Peyer's patch (tissue), 4 donors: ENCODE results near the gene THADA. TPM values are rescaled to one million over a fixed set of nuclear protein-coding genes. Genes with fewer than 3 reads are reported as not detected.

Experiments
- DNase-seq, 3 donors: peaks; one replicate each; pipeline ENCODE4 v3.0.0-alpha.2; 2017 to 2019
- H3K27ac ChIP-seq, 4 donors: fragments of 200-600 bp; sonication (generic); one replicate each; pipeline ENCODE4 v1.5.1; 2016 to 2019
- H3K27me3 ChIP-seq, 2 donors: fragments of 200-600 bp; sonication (generic); one replicate each; pipeline ENCODE4 v1.5.1; 2019
- H3K36me3 ChIP-seq, 3 donors: fragments of 200-600 bp; sonication (generic); one replicate each; pipeline ENCODE4 v1.5.1; 2016 to 2019
- H3K4me1 ChIP-seq, 4 donors: fragments of 200-600 bp; sonication (generic); one replicate each; pipeline ENCODE4 v1.5.1; 2016 to 2019
- H3K4me3 ChIP-seq, 4 donors: fragments of 200-600 bp; sonication (generic); 1 replicate in 3 of 4; 2 replicates in 1 of 4; pipeline ENCODE4 v1.5.1; 2016 to 2019; ENCODE audit warnings: mild to moderate bottlenecking in 1 of 4
- H3K9me3 ChIP-seq, 4 donors: fragments of 200-600 bp; sonication (generic); one replicate each; pipeline ENCODE4 v1.5.1; 2016 to 2019; ENCODE audit warnings: mild to moderate bottlenecking in 1 of 4
- POLR2A ChIP-seq, 2 donors: fragments of 450-650 bp; IDR thresholded peaks; one replicate each; pipeline ENCODE4 v1.5.1; 2017; ENCODE audit warnings: antibody characterized with exemption in 2 of 2, mild to moderate bottlenecking in 2 of 2, moderate library complexity in 2 of 2
- total RNA-seq, 4 donors: library from RNA; depleted of rRNA; stranded (reverse); fragments of >200 nt; gene quantifications; one replicate each; pipeline ENCODE4 v1.1.0, GENCODE V29; 2016
- TF ChIP-seq, protein P1 (sequence below), 6 experiments: fragments of 450-650 bp in 4 of 6; fragments of 200-600 bp in 2 of 6; sonication (generic) in 1 of 6; IDR thresholded peaks; one replicate each; pipeline ENCODE4 v1.5.1; 2017 to 2019; ENCODE audit warnings: antibody characterized with exemption in 6 of 6, mild to moderate bottlenecking in 3 of 6, moderate library complexity in 1 of 6

THADA gene
- total RNA-seq, 4 donors from 2014 or later: 19.3 to 76.7 (median 26.3) TPM

DNA sequence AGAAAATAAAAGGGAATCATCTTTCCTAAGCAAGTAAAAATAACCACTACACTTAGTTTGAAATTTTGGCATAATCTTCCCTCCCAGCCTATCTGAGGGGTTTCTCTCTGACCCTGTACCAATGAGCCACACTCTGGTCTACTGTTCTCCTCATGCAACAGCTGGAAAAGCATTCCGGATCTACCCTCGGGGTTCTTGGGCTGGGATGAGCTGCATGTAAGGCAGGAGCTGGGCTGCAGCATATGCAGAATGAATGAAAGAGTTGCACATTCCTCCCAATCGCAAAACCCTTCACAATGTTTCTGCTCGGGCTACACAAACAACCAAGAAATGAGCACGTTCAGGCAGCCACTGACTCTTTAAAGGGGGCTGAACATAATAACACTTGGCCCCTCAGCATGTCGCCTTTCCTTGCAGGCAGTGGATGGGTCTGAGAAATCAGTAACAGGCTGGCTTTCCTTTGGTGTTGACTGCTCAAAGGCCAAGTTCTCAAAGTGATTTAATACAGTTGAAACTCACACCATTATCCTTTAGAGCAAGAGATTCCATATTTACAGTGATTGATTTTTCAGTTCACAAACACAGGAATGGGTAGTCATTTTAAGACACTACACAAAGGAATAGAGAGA, 189.1 kb downstream of the THADA start:
- H3K9me3 ChIP-seq: no peaks in the 10 kb centered on the region
- H3K36me3 ChIP-seq: no peaks in the 10 kb centered on the region
- no peaks in the 10 kb centered on the region for H3K27me3 ChIP-seq
- H3K27ac ChIP-seq: peak overlapping the region in 1 of 4 donors; percentile 38
- H3K4me1 ChIP-seq: no peaks in the 10 kb centered on the region
- no peak for TF ChIP-seq POLR2A (IDR thresholded peaks at IDR 0.05)
- TF ChIP-seq, protein P1, sequence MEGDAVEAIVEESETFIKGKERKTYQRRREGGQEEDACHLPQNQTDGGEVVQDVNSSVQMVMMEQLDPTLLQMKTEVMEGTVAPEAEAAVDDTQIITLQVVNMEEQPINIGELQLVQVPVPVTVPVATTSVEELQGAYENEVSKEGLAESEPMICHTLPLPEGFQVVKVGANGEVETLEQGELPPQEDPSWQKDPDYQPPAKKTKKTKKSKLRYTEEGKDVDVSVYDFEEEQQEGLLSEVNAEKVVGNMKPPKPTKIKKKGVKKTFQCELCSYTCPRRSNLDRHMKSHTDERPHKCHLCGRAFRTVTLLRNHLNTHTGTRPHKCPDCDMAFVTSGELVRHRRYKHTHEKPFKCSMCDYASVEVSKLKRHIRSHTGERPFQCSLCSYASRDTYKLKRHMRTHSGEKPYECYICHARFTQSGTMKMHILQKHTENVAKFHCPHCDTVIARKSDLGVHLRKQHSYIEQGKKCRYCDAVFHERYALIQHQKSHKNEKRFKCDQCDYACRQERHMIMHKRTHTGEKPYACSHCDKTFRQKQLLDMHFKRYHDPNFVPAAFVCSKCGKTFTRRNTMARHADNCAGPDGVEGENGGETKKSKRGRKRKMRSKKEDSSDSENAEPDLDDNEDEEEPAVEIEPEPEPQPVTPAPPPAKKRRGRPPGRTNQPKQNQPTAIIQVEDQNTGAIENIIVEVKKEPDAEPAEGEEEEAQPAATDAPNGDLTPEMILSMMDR (IDR thresholded peaks at IDR 0.05): no peak
- no peak for DNase-seq
- H3K4me3 ChIP-seq: no peak overlapping the region

DNA sequence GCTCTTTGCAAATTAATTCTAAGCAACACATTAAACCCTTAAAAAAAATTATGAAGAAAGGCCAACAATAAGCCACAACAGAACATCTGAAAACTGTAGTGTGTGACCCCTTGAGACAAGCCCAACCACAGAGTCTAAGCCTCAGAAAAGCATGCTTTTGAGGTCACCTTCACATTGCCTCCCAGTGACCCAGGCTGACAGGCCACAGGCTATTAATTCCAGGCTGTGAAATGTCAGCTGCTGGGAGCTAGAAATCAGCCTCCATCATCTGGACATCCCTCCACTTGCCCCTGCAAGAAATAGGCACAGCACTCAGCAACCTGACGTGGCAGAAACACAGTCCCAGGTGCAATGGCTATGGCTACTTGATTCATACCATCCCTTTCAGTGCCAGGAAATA, 190.0 kb downstream of the THADA start:
- Histone ChIP-seq H3K4me1 (no peaks in the 10 kb centered on the region), H3K27me3 (no peaks in the 10 kb centered on the region), H3K4me3 (no peak overlapping the region), H3K9me3 (no peaks in the 10 kb centered on the region), H3K27ac (no peak overlapping the region), H3K36me3 (no peaks in the 10 kb centered on the region)
- TF ChIP-seq, protein P1 (IDR thresholded peaks at IDR 0.05): no peak
- no peak for TF ChIP-seq POLR2A (IDR thresholded peaks at IDR 0.05)
- no peak for DNase-seq

DNA sequence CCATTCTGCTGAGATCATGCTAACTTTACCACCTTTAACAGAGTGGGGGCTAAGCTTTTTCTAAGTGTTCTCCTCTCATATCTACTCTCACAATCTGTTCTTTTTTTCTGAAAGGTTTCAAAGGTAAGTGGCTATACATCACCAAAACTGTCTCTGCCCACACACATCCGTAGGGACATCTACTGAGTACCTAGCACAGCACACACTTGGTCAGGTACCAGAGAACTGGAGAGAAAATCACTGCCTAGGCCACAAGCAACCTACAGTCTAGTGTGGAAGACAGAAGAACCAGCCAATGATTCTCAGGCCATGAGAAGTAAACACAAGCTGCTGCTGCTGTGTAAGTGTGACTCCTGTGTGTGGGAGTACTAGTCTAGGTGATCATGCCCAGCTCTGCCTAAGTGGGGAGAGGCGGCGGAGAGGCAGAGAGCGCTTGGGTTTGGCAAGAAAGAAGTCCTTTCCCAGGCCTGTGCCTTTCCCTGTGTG, 193.3 kb downstream of the THADA start:
- Histone ChIP-seq H3K9me3 (no peaks in the 10 kb centered on the region), H3K4me3 (no peak overlapping the region), H3K27me3 (no peaks in the 10 kb centered on the region), H3K27ac (peak overlapping the region in 1 of 4 donors; percentile 4), H3K4me1 (peaks cover 0 to 3% (median 0%) of the 10 kb centered on the region in 4 donors), H3K36me3 (no peaks in the 10 kb centered on the region)
- TF ChIP-seq, protein P1 (IDR thresholded peaks at IDR 0.05): no peak
- TF ChIP-seq POLR2A (IDR thresholded peaks at IDR 0.05): no peak
- DNase-seq: no peak

DNA sequence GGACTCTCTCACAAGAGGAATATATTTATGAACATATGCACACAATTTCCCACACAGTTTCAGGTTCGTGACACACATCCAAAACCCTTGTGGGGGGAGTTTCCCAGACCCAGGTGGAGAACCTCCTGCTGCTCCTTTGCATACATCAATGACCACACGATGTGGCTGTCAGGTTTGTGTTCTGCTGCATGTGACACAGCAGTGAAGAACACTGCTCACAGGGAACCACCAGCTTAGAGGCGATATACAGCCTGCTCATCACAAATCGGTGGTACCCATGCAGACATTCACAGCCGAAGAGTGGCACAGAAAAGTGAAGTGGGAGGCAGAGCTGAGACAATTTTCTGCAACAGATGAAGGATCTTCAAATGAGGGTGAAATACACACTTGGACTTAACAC, 193.8 kb downstream of the THADA start:
- DNase-seq: peak in 1 of 3 donors; percentile 27
- H3K4me3 ChIP-seq: no peak overlapping the region
- H3K27me3 ChIP-seq: no peaks in the 10 kb centered on the region
- H3K9me3 ChIP-seq: no peaks in the 10 kb centered on the region
- TF ChIP-seq, protein P1 (IDR thresholded peaks at IDR 0.05): no peak
- TF ChIP-seq POLR2A (IDR thresholded peaks at IDR 0.05): no peak
- no peaks in the 10 kb centered on the region for H3K36me3 ChIP-seq
- peaks cover 0 to 3% (median 0%) of the 10 kb centered on the region in 4 donors for H3K4me1 ChIP-seq
- H3K27ac ChIP-seq: peak overlapping the region in 1 of 4 donors; percentile 4

DNA sequence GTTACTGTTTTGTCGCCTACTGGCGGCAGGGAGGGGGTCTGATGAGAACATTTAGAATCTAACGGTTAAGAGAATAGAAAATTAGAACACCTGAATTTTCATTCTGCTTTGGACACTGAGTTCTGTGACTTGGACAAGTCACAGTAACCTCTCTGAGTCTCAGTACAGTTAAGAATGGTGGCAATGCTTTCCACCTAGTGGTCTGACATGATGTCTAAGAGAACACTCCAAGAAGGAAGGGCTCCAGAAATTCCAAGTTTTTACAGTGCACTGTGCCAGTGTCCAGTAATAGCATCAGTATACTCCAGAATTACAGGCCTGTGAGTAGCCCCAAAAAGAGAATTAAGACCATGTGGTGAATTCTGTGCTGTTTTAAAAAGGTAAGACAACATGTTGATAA, 195.3 kb downstream of the THADA start:
- H3K9me3 ChIP-seq: no peaks in the 10 kb centered on the region
- DNase-seq: no peak
- peaks cover 0 to 3% (median 0%) of the 10 kb centered on the region in 4 donors for H3K4me1 ChIP-seq
- TF ChIP-seq, protein P1 (IDR thresholded peaks at IDR 0.05): peak in 2 of 6 experiments; percentile 5 to 14
- TF ChIP-seq POLR2A (IDR thresholded peaks at IDR 0.05): no peak
- H3K36me3 ChIP-seq: no peaks in the 10 kb centered on the region
- peak overlapping the region in 1 of 4 donors; percentile 83 for H3K27ac ChIP-seq
- no peak overlapping the region for H3K4me3 ChIP-seq
- no peaks in the 10 kb centered on the region for H3K27me3 ChIP-seq
